GM12865 (cell line): ENCODE data around the gene SCTR.

Experiments
- DNase-seq: peaks from one replicate; pipeline ENCODE4 v3.0.0; 2010; ENCODE audit warnings: low read depth
- H3K4me3 ChIP-seq: 2 replicates; pipeline ENCODE4 v1.5.1; 2011; ENCODE audit warnings: mild to moderate bottlenecking, low read depth, low read length, control low read depth
- CTCF ChIP-seq: IDR thresholded peaks from 2 replicates; pipeline ENCODE4 v1.5.1; 2011; ENCODE audit warnings: low read length, control low read depth, low read depth, inconsistent platforms; ENCODE audit not compliant: insufficient read depth; ENCODE audit errors: missing control alignments

Gene SCTR

GRCh38 chr2:119469661-119470297 lies 54.5 kb downstream of the SCTR start:
- no peak for TF ChIP-seq CTCF
- DNase-seq: no peak
- no peak overlapping the region for H3K4me3 ChIP-seq

GRCh38 chr2:119469131-119469530 lies 55.2 kb downstream of the SCTR start:
- TF ChIP-seq CTCF: no peak
- DNase-seq: no peak
- no peak overlapping the region for H3K4me3 ChIP-seq

GRCh38 chr2:119468154-119468955 lies 55.9 kb downstream of the SCTR start:
- TF ChIP-seq CTCF: no peak
- peak; percentile 16 for DNase-seq
- no peak overlapping the region for H3K4me3 ChIP-seq

- no peak for DNase-seq
These were observed 57.9 kb downstream of the SCTR start for GRCh38 chr2:119466373-119466772.

GRCh38 chr2:119465687-119466086 lies 58.6 kb downstream of the SCTR start:
- H3K4me3 ChIP-seq: no peak overlapping the region
- TF ChIP-seq CTCF: no peak
- DNase-seq: no peak

More at GRCh38 chr2:119466373-119466772, 57.9 kb downstream of the SCTR start:
- no peak for TF ChIP-seq CTCF
- no peak overlapping the region for H3K4me3 ChIP-seq

GRCh38 chr2:119464981-119465380 lies 59.3 kb downstream of the SCTR start:
- DNase-seq: no peak
- no peak for TF ChIP-seq CTCF
- no peak overlapping the region for H3K4me3 ChIP-seq
